ENCODE measurements around the gene CEP57L1.
"Not testable (repeated sequence)": the region's sequence is repeated elsewhere in the genome, so short reads cannot be mapped to it uniquely, and the experiment has no call there.

The CEP57L1 gene

DNA sequence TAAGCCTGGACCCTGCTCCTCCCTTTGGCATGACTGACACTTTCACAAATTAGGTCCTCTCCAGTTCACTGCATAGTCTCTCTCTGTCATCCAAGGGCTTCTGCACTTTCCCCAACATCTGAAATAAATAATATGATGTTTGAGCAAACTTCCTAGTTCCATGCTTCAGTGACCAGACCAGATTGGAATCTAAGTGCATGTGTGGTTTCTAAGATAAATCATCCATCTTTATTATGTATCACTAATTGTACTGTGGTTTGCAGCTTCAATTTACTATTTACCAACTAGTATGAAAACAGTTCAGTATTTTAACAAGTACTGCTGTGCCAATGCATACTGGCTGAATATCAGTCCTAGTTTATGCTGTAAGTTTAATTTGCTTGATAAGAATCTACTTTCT lies 19.4 kb upstream of the CEP57L1 start:
- DNase-seq = no peak

DNA sequence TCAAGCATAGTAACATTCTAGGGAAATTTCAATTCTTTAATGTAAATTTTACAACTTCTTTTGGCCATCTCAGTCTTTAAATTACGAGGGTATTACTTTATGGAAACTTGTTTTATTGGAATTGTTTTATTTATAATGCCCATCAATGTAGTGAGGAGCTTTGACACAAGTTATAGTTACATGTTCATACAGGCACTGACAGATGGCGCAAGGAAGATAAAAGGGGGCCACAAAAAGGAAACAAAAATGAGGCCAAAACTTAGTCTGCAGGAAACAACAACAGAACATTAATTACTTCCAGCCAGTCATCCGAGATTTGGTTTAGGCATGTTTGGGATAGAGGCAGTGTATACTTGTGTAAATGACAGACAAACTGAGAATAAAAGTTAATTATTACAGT lies 18.9 kb upstream of the CEP57L1 start:
- DNase-seq = no peak

DNA sequence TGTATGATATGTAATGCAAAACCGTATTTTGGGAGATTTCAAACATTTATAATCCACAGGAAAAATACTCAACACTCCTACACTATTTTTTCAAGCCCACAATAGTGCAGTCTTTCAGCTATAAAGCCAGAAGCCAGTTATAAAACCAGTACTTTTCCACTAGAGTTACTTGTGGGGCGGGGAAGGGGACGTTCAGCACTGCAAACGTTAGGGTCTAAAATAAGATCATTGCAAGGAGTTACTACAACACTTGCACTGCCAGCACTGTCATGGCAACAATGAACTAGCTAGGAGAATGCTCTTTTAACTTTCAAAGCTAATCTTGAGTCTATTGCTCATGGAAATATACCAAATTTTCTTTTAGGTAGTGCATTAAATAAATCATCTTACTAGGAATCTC lies 15.3 kb upstream of the CEP57L1 start:
- DNase-seq = no peak

DNA sequence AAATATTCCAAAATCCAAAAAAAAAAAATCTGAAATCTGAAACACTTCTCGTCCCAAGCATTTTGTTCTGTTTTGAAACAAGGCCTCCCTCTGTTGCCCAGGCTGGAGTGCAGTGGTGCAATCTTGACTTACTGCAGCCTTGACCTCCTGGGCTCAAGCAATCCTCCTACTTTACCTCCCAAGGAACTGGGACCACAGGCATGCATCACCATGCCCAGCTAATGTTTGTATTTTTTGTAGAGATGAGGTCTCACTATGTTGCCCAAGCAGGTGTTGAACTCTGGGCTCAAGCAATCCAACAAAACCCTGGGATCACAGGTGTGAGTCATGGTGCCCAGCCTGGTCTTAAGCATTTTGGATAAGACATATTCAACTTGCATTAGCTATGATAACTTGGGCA lies 14.3 kb upstream of the CEP57L1 start:
- DNase-seq = no peak

DNA sequence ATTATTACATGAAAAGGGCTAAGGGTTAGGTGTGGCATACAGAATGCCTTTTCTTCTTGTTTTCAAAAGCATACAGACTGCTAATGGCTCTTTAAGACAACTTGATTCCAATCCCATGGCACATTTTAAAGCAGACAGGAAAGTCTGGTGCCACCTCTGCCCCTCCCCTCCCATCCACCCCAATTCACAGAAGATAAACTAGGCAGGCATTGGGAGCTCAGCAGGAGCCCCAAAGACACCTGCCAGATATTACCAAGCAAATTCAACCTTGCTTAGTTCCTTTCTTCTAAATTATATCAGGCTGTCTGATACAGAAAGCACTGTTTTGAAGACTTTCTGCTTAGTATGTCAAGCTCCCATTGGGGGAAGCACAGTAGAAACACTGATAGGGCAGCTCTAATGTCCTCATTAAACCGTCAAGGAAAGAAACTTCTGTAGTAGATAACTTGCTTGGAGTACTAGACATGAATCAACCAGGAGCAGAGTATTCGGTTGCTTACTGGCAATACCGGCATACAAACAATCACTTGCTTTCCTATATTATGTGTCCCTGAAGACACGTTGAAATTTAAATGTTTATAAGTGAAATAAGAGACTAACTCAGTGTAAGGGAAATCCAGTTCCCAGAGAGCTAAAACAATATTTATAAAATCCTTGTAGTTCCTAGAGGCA lies 13.7 kb upstream of the CEP57L1 start:
- DNase-seq = no peak

DNA sequence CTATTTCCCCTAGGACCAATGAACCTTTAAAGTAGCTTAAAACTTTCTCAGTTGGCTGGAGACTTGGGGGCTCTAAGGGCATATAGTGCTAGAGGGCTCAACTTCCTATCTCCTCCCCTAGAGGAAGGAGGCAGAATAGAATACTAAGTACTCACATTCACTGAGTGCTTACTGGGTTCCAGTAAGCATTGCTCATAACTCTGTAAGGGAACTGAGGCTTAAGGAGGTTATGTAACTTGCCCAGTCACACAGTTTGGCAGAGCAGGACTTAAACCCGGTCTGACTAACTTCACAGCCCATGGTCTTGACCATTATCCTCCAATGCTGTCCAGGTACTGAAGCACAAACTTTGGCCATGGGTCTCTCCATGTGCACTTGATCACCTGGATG lies 13.1 kb upstream of the CEP57L1 start:
- no peak for DNase-seq

DNA sequence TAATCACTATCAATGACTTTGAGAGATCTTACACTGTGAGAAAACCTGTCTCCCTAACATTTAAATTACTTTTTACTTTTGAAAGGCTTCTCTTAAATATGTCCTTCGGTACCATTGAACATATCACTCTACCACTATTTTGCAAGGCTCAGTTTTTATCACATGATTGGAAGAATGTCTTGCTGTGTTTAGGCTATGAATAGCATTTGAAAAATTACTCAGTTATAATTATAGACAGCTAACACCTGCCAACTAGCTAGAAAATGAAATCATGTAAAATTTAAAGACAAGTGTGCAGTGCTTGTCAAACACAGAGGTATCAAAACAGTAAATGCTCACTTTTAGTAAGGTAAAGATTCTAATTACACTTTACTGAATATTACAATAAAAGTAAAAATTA lies 11.7 kb upstream of the CEP57L1 start:
- DNase-seq = no peak

DNA sequence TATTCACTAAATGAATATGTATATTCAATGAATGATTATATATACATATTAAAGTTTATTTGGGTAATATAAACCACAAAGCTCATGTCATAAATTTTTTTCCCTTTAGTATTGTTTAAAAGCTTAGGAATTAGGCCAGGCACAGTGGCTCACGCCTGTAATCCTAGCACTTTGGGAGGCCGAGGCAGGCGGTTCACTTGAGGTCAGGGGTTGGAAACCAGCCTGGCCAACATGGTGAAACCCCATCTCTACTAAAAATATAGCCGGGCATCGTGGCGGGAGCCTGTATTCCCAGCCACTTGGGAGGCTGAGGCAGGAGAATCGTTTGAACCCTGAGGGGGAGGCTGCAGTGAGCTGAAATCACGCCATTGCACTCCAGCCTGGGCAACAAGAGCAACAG lies 11.2 kb upstream of the CEP57L1 start:
- not testable (repeated sequence) for DNase-seq

DNA sequence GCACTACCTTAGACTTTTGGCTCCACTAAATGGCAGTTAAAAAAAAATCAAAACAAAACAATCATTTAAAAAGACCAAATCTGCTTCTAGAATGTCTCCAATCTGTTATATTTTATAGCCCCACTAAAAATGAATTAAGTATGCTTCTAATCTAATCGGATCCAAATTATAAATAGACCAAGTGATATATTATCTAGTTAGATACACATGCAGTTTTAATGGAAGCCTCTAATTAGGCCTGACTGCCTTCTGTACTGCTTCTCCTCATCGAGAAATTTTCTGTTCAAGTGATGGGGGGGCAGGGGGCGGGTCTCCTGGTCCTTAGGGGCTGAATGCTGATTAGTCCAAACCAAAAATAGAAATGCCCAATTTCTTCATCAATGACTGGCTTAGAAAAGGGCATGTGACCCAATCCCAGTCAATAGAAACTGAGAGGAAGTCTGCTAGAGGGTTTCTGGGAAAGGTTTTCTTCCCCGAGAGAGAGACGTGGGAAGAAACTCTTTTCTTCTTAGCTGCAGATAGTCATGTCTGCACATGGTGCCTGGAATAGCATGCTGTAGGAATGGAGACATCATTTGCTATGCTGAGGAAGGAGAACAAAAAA lies 7.5 kb upstream of the CEP57L1 start:
- DNase-seq = no peak

DNA sequence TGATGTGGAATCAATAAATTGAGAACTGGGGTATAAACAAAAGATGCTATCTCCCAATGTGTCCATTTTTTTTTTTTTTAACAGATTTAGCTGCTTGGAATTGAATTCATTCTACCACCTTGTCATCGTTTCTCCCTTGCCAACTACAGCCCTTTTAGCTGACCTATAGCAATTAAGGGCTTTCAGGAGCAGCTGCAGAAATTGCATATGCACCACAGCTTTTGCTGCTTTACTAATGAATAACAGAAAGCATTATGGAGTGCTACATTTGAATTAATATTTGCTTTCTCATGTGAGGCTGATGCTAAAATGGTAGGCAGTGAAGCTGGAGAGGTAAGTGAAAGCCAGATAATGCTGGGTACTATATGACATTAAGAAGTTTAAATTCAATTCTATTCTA lies 6.3 kb upstream of the CEP57L1 start:
- DNase-seq = no peak

DNA sequence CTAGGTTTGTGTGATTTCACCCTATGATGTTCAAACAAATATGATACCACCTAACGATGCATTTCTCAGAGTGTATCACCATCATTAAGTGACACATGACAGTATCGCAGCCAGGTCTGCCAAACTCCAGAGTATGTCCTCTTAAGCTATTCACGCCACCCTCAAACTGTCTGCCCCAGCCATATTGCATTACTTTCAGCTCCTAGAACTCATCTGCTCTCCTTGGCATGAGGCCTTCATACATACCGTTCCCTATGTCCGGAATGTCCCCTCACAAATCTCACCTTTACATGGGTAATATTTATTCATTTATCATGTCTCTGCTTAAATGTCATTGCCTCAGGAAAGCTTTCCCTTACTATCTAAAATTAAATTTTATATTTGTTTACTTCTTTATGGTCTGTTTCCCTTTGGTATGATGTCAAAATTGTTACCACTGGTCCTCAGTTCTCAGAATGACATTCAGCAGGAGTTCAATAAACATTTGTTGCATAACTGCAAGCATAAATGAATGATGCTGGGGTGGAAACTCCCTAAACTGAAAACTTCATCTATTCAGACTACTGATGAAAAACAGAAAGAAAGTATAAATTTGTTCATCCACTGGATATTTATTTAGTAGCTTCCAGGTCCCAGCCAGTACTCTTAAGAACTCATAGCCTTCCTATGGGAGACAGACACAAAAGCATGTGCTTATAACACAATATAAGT lies 3.8 kb upstream of the CEP57L1 start:
- no peak for DNase-seq

DNA sequence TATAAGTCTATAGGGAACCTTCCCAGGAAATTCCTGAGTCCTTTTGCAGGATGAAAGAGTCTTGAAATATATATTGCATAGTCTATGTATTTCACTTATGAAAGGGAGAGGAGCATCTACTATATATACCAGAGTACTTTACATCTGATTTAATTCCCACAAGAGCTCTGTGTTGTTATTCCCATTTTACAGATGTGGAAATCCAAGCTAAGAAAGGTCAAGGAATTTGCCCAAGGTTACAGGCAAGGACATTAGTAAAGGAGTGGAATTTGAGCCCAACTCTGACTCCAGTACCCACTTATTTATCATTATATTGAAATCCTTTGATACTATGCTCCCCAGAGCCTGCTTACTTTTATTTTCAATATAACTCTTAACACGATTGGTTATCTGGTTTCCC lies 3.2 kb upstream of the CEP57L1 start:
- no peak for DNase-seq

DNA sequence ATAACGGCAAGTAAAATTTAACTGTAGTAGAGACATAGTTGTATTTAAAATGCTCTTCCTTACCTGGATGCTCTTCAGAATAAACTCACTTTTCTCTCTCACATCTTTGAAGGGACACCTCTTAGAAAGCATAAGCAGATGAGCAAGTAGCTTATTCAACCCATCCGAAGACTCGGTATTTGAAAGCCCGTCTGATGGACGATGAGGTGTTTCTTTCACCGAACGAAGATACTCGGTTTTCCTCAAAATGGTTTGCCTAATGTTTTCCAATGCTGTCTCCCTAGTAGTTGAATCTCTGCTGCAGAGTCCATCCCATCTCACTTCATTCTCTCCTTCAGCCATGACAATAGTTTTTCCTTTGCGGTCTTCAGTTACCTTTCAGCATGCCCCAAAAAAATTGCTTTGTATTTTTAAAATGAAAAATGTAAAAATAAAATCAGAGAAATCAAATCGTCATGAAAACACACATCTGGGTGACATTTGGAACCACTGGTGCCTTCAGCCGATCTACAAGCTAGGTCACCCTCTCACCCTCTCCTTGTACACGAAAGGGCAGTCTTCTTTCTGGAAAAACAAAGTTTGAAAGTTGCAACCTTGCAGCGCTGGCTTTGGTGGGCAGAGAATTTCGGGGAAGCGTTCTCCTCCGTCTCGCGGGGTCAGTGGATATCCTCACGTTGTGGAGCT lies 1.4 kb upstream of the CEP57L1 start:
- DNase-seq = no peak

DNA sequence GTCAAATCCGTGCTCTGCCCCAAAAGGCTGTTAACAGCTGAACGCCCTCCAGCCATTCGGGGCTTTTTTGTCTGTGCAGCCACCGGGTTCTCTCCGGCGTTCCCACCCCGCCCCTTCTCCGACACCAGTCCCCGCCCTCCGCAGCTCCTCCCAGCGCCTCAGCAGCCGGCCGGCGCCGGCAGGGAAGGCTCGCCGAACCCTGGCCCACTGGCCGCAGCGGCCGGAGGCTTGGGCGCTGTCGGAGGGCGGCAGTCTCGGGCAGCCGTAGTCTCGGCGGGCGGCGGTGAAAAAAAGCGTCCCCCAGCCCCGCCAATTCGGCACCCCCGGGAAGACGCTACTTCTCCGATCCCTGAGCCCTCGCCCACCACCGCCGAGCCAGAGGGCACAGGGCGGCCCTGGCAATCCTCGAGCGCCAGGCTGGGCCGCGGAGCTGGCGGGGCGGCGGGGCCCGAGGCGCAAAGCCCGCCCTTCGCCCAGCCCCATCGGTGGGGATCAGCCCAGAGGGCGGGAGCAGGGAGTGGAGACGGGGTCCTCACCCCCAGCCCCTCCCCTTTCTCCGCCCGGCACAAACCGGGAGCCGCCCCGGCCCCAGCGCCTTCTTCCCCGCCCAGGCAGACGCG lies 781 bp upstream of the CEP57L1 start, which contains the start of gene SESN1:
SESN1 (minus strand) TSS at position 431 of the 620 bp plus-strand sequence. CDS start 773 bp downstream, outside the sequence.
- DNase-seq = peak in 1 of 2 experiments; percentile 52

DNA sequence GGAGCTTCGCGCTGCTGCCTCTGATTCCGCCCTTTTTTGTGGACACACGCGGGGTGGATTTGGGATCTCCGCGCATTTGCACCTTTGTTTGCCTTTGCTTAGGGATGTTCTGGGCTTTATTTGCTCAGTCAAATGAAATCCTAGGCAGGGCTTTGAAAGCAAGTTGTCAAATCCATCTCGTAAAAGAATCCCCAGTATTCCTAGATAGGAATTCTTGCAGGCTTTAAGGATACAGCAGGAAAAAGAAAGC lies 453 bp downstream of the CEP57L1 start:
- no peak for DNase-seq

DNA sequence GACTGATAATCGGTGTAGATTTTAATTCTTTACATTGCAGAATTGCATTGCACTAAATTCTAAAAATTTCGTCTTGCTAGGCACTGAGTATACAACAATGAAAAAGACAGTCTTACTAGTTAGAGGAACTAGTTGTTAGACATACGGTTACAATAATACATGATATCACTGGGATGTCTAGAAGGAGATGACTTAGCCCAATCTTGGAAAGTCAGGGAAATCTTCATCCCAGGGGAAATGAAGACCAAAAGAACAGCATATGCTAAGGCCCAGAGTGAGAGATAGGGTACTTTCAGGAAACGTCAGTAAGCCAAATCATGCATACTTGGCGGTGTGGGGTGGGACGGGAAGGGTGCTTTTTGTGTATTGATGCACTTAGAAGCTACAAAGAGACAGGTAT lies 901 bp downstream of the CEP57L1 start:
- DNase-seq = no peak

DNA sequence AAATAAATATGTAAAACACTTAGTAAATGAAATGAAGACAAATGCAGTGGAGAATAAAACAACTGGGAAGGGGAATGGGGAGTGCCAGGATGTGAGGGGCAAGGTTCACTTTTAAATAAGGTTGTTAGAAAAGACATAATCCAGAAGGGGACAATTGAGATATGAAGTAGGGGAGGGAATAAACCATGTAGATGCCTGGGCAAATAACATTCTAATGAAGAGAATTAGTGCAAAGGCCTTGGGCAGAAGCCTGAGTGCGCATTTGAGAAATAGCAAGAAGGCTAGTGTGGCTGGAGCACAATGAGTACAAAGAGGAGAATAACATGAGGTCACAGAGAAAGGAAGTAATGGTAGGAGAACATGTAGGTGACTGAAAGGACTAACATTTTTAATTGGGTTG lies 2.4 kb downstream of the CEP57L1 start:
- DNase-seq = no peak

DNA sequence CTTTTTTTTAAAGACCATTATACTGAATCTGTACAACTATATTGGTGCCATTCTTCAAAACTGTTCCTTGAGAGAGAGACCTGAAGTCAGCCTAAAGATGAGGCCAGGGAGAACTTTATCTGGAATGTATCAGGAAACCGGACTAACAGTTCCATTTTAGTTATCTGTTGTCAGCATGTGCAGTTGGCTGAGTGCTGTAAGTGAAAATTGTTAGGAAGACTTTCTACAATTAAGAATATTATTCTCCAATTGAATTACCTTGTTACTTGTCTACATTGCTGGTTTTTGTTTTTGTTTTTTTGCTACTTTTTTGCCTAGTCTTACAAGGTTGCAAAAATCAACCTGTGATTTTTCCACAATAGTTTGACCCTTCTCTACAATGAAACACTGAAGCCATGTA lies 7.5 kb downstream of the CEP57L1 start:
- no peak for DNase-seq

DNA sequence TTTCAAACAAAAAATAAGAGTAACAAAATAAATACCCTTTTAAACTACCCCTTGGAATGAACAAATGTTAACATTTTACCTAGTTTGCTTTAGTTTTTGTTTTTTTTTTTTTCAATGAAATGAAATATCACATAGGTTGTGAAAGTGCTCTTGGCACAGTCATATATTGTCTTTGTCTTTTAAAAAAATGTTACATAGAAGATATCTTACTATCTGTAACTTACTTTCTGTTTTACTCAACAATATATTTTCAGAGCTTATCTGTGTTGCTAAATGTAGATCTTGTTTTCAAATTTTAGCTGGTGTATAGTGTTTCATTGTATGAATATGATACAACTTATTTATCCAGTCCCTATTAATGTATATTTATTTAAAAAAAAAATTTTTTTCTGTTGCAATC lies 8.6 kb downstream of the CEP57L1 start:
- no peak for DNase-seq

DNA sequence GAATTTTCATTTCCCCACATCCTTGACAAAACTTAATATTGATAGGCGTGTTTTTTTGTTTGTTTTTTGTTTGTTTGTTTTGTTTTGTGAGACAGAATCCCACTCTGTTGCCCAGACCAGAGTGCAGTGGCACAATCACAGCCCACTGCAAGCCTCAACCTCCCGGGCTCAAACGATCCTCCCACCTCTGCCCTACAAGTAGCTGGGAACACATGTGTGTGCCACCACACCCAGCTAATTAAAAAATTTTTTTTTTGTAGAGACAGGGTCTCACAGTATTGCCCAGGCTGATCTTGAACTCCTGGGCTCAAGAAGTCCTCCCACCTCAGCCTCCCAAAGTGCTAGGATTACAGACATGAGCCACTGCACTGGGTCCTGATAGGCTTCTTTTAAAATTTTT lies 9.2 kb downstream of the CEP57L1 start:
- no peak for DNase-seq

DNA sequence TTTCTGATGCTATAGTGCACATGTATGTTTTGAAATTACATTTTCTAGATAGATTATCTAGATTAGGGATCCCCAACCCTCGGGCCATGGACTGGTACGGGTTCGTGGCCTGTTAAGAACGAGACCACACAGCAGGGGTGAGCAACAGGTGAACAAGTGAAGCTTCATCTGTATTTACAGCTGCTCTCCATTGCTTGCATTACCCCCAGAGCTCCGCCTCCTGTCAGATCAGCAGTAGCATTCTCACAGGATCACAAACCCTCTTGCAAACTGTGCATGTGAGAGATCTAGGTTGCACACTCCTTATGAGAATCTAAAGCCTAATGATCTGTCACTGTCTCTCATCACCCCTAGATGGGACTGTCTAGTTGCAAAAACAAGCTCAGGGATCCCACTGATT lies 10.4 kb downstream of the CEP57L1 start:
- no peak for DNase-seq

DNA sequence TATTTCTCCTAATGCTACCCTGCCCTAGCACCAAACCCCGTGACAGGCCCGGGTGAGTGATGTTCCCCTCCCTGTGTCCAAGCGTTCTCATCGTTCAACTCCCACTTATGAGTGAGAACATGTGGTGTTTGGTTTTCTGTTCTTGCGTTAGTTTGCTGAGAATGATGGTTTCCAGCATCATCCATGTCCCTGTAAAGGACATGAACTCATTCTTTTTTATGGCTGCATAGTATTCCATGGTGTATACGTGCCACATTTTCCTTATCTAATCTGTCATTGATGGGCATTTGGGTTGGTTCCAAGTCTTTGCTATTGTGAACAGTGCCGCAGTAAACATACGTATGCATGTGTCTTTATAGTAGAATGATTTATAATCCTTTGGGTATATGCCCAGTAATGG lies 14.4 kb downstream of the CEP57L1 start:
- DNase-seq = not testable (repeated sequence)

DNA sequence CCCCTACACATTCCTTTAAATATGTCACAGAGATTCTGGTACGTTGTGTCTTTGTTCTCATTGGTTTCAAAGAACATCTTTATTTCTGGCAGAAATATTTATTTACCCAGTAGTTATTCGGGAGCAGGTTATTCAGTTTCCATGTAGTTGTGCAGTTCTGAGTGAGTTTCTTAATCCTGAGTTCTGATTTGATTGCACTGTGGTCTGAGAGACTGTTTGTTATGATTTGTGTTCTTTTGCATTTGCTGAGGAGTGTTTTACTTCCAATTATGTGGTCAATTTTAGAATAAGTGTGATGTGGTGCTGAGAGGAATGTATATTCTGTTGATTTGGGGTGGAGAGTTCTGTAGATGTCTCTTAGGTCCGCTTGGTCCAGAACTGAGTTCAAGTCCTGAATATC lies 17.4 kb downstream of the CEP57L1 start:
- DNase-seq = not testable (repeated sequence)
